ENCODE measurements around the gene CCR4. TPM values are rescaled to one million over a fixed set of nuclear protein-coding genes. Genes with fewer than 3 reads are reported as not detected.
"Not testable (repeated sequence)": the region's sequence is repeated elsewhere in the genome, so short reads cannot be mapped to it uniquely, and the experiment has no call there.

The CCR4 gene
- total RNA-seq, 4 donors from 2014 or later, result 0.13 to 0.88 TPM; not detected in 2

GRCh38 chr3:32960404-32961170, 9.1 kb downstream of the CCR4 start:
- TF ChIP-seq POLR2A (IDR thresholded peaks at IDR 0.05) (no peak), CTCF (IDR thresholded peaks at IDR 0.05) (no peak)
- no peaks in the 10 kb centered on the region for H3K36me3 ChIP-seq
- no peaks in the 10 kb centered on the region for H3K27me3 ChIP-seq
- H3K4me3 ChIP-seq (replicated peaks in 1 of 3), result no peak overlapping the region
- intact Hi-C loops (cut with DNase I), result no loop called here
- H3K27ac ChIP-seq, result no peak overlapping the region
- DNase-seq, result no peak
- H3K9me3 ChIP-seq, result no peaks in the 10 kb centered on the region
- H3K4me1 ChIP-seq, result no peaks in the 10 kb centered on the region
- WGBS, 2 donors, result 78 to 79% methylated on average over 4 of the region's 4 CpGs

- H3K4me1 ChIP-seq, result no peaks in the 10 kb centered on the region
- no peak for DNase-seq
- H3K27ac ChIP-seq, result no peak overlapping the region
- 81 to 86% methylated on average over 5 of the region's 5 CpGs for WGBS, 2 donors
- no peaks in the 10 kb centered on the region for H3K36me3 ChIP-seq
- TF ChIP-seq POLR2A (IDR thresholded peaks at IDR 0.05) (no peak), CTCF (IDR thresholded peaks at IDR 0.05) (no peak)
- intact Hi-C loops (cut with DNase I), result no loop called here
- no peak overlapping the region for H3K4me3 ChIP-seq (replicated peaks in 1 of 3)
- H3K9me3 ChIP-seq, result no peaks in the 10 kb centered on the region
- H3K27me3 ChIP-seq, result no peaks in the 10 kb centered on the region
Observed at GRCh38 chr3:32961189-32961715, 9.8 kb downstream of the CCR4 start.

- Histone ChIP-seq H3K36me3 (no peaks in the 10 kb centered on the region), H3K4me1 (no peaks in the 10 kb centered on the region), H3K4me3 (replicated peaks in 1 of 3) (no peak overlapping the region), H3K27ac (no peak overlapping the region), H3K27me3 (no peaks in the 10 kb centered on the region), H3K9me3 (no peaks in the 10 kb centered on the region)
- DNase-seq, result no peak
- 89 to 90% methylated on average over 3 of the region's 3 CpGs for whole genome bisulfite sequencing, 2 donors
- TF ChIP-seq CTCF (IDR thresholded peaks at IDR 0.05) (no peak), POLR2A (IDR thresholded peaks at IDR 0.05) (no peak)
- intact Hi-C loops (cut with DNase I), result no loop called here
Observed at GRCh38 chr3:32963871-32964270, 12.4 kb downstream of the CCR4 start.

GRCh38 chr3:32964781-32965180, 13.3 kb downstream of the CCR4 start:
- H3K36me3 ChIP-seq; DNase-seq; H3K27me3 ChIP-seq; H3K9me3 ChIP-seq; H3K4me1 ChIP-seq; intact Hi-C loops (cut with DNase I); H3K4me3 ChIP-seq (replicated peaks in 1 of 3); H3K27ac ChIP-seq: not testable (repeated sequence)
- WGBS, 2 donors, result 78 to 83% methylated on average over 2 of the region's 2 CpGs

GRCh38 chr3:32965617-32966213, 14.3 kb downstream of the CCR4 start:
- 85 to 92% methylated on average over 2 of the region's 2 CpGs for WGBS, 2 donors
- intact Hi-C loops (cut with DNase I); H3K27ac ChIP-seq; H3K4me1 ChIP-seq; DNase-seq; H3K4me3 ChIP-seq (replicated peaks in 1 of 3); H3K27me3 ChIP-seq; H3K9me3 ChIP-seq; H3K36me3 ChIP-seq: not testable (repeated sequence)

- intact Hi-C loops (cut with DNase I); H3K4me3 ChIP-seq (replicated peaks in 1 of 3); H3K9me3 ChIP-seq; H3K36me3 ChIP-seq; DNase-seq; H3K27me3 ChIP-seq; H3K4me1 ChIP-seq; H3K27ac ChIP-seq: not testable (repeated sequence)
- WGBS, 2 donors, result 76 to 98% methylated on average over 5 of the region's 5 CpGs
Observed at GRCh38 chr3:32966627-32967026, 15.2 kb downstream of the CCR4 start.

Data from thyroid gland (tissue), 4 donors.